Activated naive CD8-positive, alpha-beta T cell treated with anti-CD3 and anti-CD28 coated beads, Interleukin-2, amount 50 U/mL, for 24 hours (primary cell): ENCODE data around the gene COL5A1.
"Not testable (repeated sequence)": the region's sequence is repeated elsewhere in the genome, so short reads cannot be mapped to it uniquely, and the experiment has no call there.

ENCODE experiments used
- ATAC-seq: fragments of 150-1000 bp; cut with Tn5 transposase; one replicate; pipeline ENCODE4 v1.10.0; 2021
- DNase-seq: peaks from one replicate; pipeline ENCODE4 v3.0.0; 2021
- H3K27ac Mint-ChIP-seq: one replicate; pipeline ENCODE4 v1.8.0; 2021; ENCODE audit warnings: mild to moderate bottlenecking, mixed read lengths
- H3K27me3 Mint-ChIP-seq: one replicate; pipeline ENCODE4 v1.8.0; 2021; ENCODE audit warnings: mixed read lengths
- H3K36me3 Mint-ChIP-seq: one replicate; pipeline ENCODE4 v1.8.0; 2021; ENCODE audit warnings: low read depth, mixed read lengths
- H3K4me1 Mint-ChIP-seq: one replicate; pipeline ENCODE4 v1.8.0; 2021; ENCODE audit warnings: mixed read lengths
- H3K4me3 Mint-ChIP-seq: one replicate; pipeline ENCODE4 v1.8.0; 2021; ENCODE audit warnings: mild to moderate bottlenecking, moderate library complexity, mixed read lengths
- H3K9me3 Mint-ChIP-seq: one replicate; pipeline ENCODE4 v1.8.0; 2021; ENCODE audit warnings: mixed read lengths

Gene COL5A1

GRCh38 chr9:134637696-134638501 lies 3.7 kb upstream of the COL5A1 start:
- DNase-seq, result no peak
- H3K36me3 Mint-ChIP-seq, result no peaks in the 10 kb centered on the region
- peaks cover 18% of the 10 kb centered on the region for H3K27me3 Mint-ChIP-seq
- no peak overlapping the region for H3K4me3 Mint-ChIP-seq
- no peaks in the 10 kb centered on the region for H3K4me1 Mint-ChIP-seq
- ATAC-seq, result no peak
- H3K27ac Mint-ChIP-seq, result no peak overlapping the region
- H3K9me3 Mint-ChIP-seq, result no peaks in the 10 kb centered on the region

- H3K36me3 Mint-ChIP-seq, result no peaks in the 10 kb centered on the region
- H3K27me3 Mint-ChIP-seq, result peaks cover 22% of the 10 kb centered on the region
- H3K4me3 Mint-ChIP-seq, result no peak overlapping the region
- no peak overlapping the region for H3K27ac Mint-ChIP-seq
- no peaks in the 10 kb centered on the region for H3K9me3 Mint-ChIP-seq
- H3K4me1 Mint-ChIP-seq, result no peaks in the 10 kb centered on the region
- DNase-seq (no peak), ATAC-seq (no peak)
Observed at GRCh38 chr9:134638502-134639090, 3.0 kb upstream of the COL5A1 start.

GRCh38 chr9:134639994-134640393 lies 1.6 kb upstream of the COL5A1 start:
- H3K4me3 Mint-ChIP-seq, result no peak overlapping the region
- H3K9me3 Mint-ChIP-seq, result no peaks in the 10 kb centered on the region
- H3K36me3 Mint-ChIP-seq, result no peaks in the 10 kb centered on the region
- no peak overlapping the region for H3K27ac Mint-ChIP-seq
- DNase-seq, result no peak
- H3K27me3 Mint-ChIP-seq, result peaks cover 22% of the 10 kb centered on the region
- H3K4me1 Mint-ChIP-seq, result no peaks in the 10 kb centered on the region
- ATAC-seq, result no peak

GRCh38 chr9:134640506-134641172 lies 964 bp upstream of the COL5A1 start:
- Mint-ChIP-seq H3K27me3 (peaks cover 22% of the 10 kb centered on the region), H3K4me3 (no peak overlapping the region), H3K27ac (no peak overlapping the region), H3K36me3 (no peaks in the 10 kb centered on the region), H3K9me3 (no peaks in the 10 kb centered on the region), H3K4me1 (no peaks in the 10 kb centered on the region)
- no peak for ATAC-seq
- DNase-seq, result no peak

GRCh38 chr9:134641990-134642384 lies 384 bp downstream of the COL5A1 start:
- H3K4me1 Mint-ChIP-seq, result no peaks in the 10 kb centered on the region
- ATAC-seq, result no peak
- no peak overlapping the region for H3K4me3 Mint-ChIP-seq

GRCh38 chr9:134642385-134643181 lies 980 bp downstream of the COL5A1 start:
- ATAC-seq (no peak), DNase-seq (no peak)
- no peaks in the 10 kb centered on the region for H3K9me3 Mint-ChIP-seq
- H3K27ac Mint-ChIP-seq, result no peak overlapping the region
- H3K27me3 Mint-ChIP-seq, result peaks cover 24% of the 10 kb centered on the region
- no peaks in the 10 kb centered on the region for H3K4me1 Mint-ChIP-seq
- no peak overlapping the region for H3K4me3 Mint-ChIP-seq
- no peaks in the 10 kb centered on the region for H3K36me3 Mint-ChIP-seq

More at GRCh38 chr9:134641990-134642384, 384 bp downstream of the COL5A1 start:
- H3K27ac Mint-ChIP-seq, result no peak overlapping the region
- H3K9me3 Mint-ChIP-seq, result no peaks in the 10 kb centered on the region
- peaks cover 24% of the 10 kb centered on the region for H3K27me3 Mint-ChIP-seq
- no peak for DNase-seq
- H3K36me3 Mint-ChIP-seq, result no peaks in the 10 kb centered on the region

GRCh38 chr9:134643222-134643671 lies 1.6 kb downstream of the COL5A1 start:
- Mint-ChIP-seq H3K9me3 (no peaks in the 10 kb centered on the region), H3K36me3 (no peaks in the 10 kb centered on the region), H3K4me1 (no peaks in the 10 kb centered on the region), H3K27me3 (peaks cover 24% of the 10 kb centered on the region), H3K27ac (no peak overlapping the region), H3K4me3 (no peak overlapping the region)
- ATAC-seq, result no peak
- no peak for DNase-seq

- ATAC-seq, H3K4me3 Mint-ChIP-seq, DNase-seq, H3K27ac Mint-ChIP-seq, H3K9me3 Mint-ChIP-seq, H3K4me1 Mint-ChIP-seq, H3K36me3 Mint-ChIP-seq: not testable (repeated sequence)
- H3K27me3 Mint-ChIP-seq, result peaks cover 24% of the 10 kb centered on the region
Observed at GRCh38 chr9:134644401-134644724, 2.8 kb downstream of the COL5A1 start.

- no peaks in the 10 kb centered on the region for H3K9me3 Mint-ChIP-seq
- H3K4me3 Mint-ChIP-seq, result no peak overlapping the region
- peaks cover 3% of the 10 kb centered on the region for H3K4me1 Mint-ChIP-seq
- no peak for ATAC-seq
- DNase-seq, result no peak
- H3K27me3 Mint-ChIP-seq, result peaks cover 20% of the 10 kb centered on the region
- H3K27ac Mint-ChIP-seq, result no peak overlapping the region
- H3K36me3 Mint-ChIP-seq, result no peaks in the 10 kb centered on the region
Observed at GRCh38 chr9:134644725-134645606, 3.4 kb downstream of the COL5A1 start.

- Mint-ChIP-seq H3K27ac (no peak overlapping the region), H3K4me3 (no peak overlapping the region), H3K36me3 (no peaks in the 10 kb centered on the region), H3K27me3 (peaks cover 13% of the 10 kb centered on the region), H3K9me3 (no peaks in the 10 kb centered on the region), H3K4me1 (peaks cover 3% of the 10 kb centered on the region)
- ATAC-seq (no peak), DNase-seq (no peak)
Observed at GRCh38 chr9:134645607-134646365, 4.2 kb downstream of the COL5A1 start.

- Mint-ChIP-seq H3K36me3 (no peaks in the 10 kb centered on the region), H3K4me1 (peaks cover 3% of the 10 kb centered on the region), H3K27ac (no peak overlapping the region), H3K9me3 (no peaks in the 10 kb centered on the region), H3K27me3 (peaks cover 8% of the 10 kb centered on the region), H3K4me3 (no peak overlapping the region)
- ATAC-seq (no peak), DNase-seq (no peak)
Observed at GRCh38 chr9:134647359-134648080, 5.9 kb downstream of the COL5A1 start.

GRCh38 chr9:134648701-134649530 lies 7.3 kb downstream of the COL5A1 start:
- H3K4me1 Mint-ChIP-seq, result peaks cover 3% of the 10 kb centered on the region
- H3K27me3 Mint-ChIP-seq, result peaks cover 1% of the 10 kb centered on the region
- no peak for DNase-seq
- no peaks in the 10 kb centered on the region for H3K36me3 Mint-ChIP-seq
- H3K27ac Mint-ChIP-seq, result no peak overlapping the region
- ATAC-seq, result no peak
- no peaks in the 10 kb centered on the region for H3K9me3 Mint-ChIP-seq
- no peak overlapping the region for H3K4me3 Mint-ChIP-seq
